H9 (cell line): ENCODE results near the gene SDK1. TPM values are rescaled to one million over a fixed set of nuclear protein-coding genes. Genes with fewer than 3 reads are reported as not detected.
A peak's percentile ranks its signal among the peaks of the same experiment; 100 is the strongest.

Experiments used
- DNase-seq: peaks from one replicate; pipeline ENCODE4 v3.0.0-alpha.2; 2017
- H2AFZ ChIP-seq: one replicate; pipeline ENCODE4 v1.6.1; 2013; ENCODE audit warnings: mild to moderate bottlenecking, low read length, control low read depth, moderate library complexity
- H2AK5ac ChIP-seq: 2 replicates; pipeline ENCODE4 v1.6.1; 2013; ENCODE audit warnings: low read length, control low read depth, mixed read lengths; ENCODE audit not compliant: insufficient read length
- H2BK120ac ChIP-seq: one replicate; pipeline ENCODE4 v1.6.1; 2013; ENCODE audit warnings: low read depth, mild to moderate bottlenecking, low read length, control low read depth, inconsistent platforms; ENCODE audit not compliant: poor library complexity, severe bottlenecking
- H2BK12ac ChIP-seq: 2 replicates; pipeline ENCODE4 v1.6.1; 2013; ENCODE audit warnings: low read length, control low read depth, mixed read lengths, low read depth; ENCODE audit not compliant: insufficient read length
- H2BK15ac ChIP-seq: 2 replicates; pipeline ENCODE4 v1.6.1; 2013; ENCODE audit warnings: low read depth, low read length, control low read depth
- H2BK20ac ChIP-seq: one replicate; pipeline ENCODE4 v1.6.1; 2013; ENCODE audit warnings: low read depth, mild to moderate bottlenecking, low read length, control low read depth, inconsistent platforms; ENCODE audit not compliant: poor library complexity, severe bottlenecking
- H2BK5ac ChIP-seq: 2 replicates; pipeline ENCODE4 v1.6.1; 2013; ENCODE audit warnings: low read length, control low read depth, mixed read lengths; ENCODE audit not compliant: insufficient read length
- H3K14ac ChIP-seq: 2 replicates; pipeline ENCODE4 v1.6.1; 2013; ENCODE audit warnings: low read length, control low read depth; ENCODE audit not compliant: insufficient read depth
- H3K18ac ChIP-seq: 2 replicates; pipeline ENCODE4 v1.6.1; 2013; ENCODE audit warnings: low read depth, mild to moderate bottlenecking, mixed read lengths, low read length, control low read depth; ENCODE audit not compliant: insufficient read length
- H3K23ac ChIP-seq: 2 replicates; pipeline ENCODE4 v1.6.1; 2013; ENCODE audit warnings: low read length, control low read depth, mixed read lengths, low read depth; ENCODE audit not compliant: insufficient read length
- H3K23me2 ChIP-seq: 2 replicates; pipeline ENCODE4 v1.6.1; 2013; ENCODE audit warnings: low read depth, mild to moderate bottlenecking, mixed read lengths, low read length, control low read depth; ENCODE audit not compliant: insufficient read length, poor library complexity, severe bottlenecking
- H3K27ac ChIP-seq: 2 replicates; pipeline ENCODE4 v1.5.1; 2013; ENCODE audit warnings: low read length, control low read depth, mixed read lengths, low read depth; ENCODE audit not compliant: insufficient read length
- H3K27me3 ChIP-seq: 2 replicates; pipeline ENCODE4 v1.6.1; 2013; ENCODE audit warnings: low read length, control low read depth, inconsistent platforms; ENCODE audit not compliant: insufficient read depth
- H3K4ac ChIP-seq: 2 replicates; pipeline ENCODE4 v1.6.1; 2013; ENCODE audit warnings: low read depth, mild to moderate bottlenecking, control low read depth, inconsistent platforms, low read length, moderate library complexity
- H3K4me1 ChIP-seq: 2 replicates; pipeline ENCODE4 v1.6.1; 2013; ENCODE audit warnings: low read length, control low read depth, inconsistent platforms; ENCODE audit not compliant: insufficient read depth
- H3K4me2 ChIP-seq: 2 replicates; pipeline ENCODE4 v1.6.1; 2013; ENCODE audit warnings: low read length, control low read depth, mixed read lengths; ENCODE audit not compliant: insufficient read length, insufficient read depth
- H3K56ac ChIP-seq: 2 replicates; pipeline ENCODE4 v1.6.1; 2013; ENCODE audit warnings: low read depth, mild to moderate bottlenecking, mixed read lengths, low read length, control low read depth; ENCODE audit not compliant: insufficient read length
- H3K79me1 ChIP-seq: 2 replicates; pipeline ENCODE4 v1.6.1; 2013; ENCODE audit warnings: low read depth, mild to moderate bottlenecking, moderate library complexity, low read length, control low read depth, inconsistent platforms; ENCODE audit not compliant: insufficient read depth, poor library complexity, severe bottlenecking
- H3K79me2 ChIP-seq: 2 replicates; pipeline ENCODE4 v1.6.1; 2013; ENCODE audit warnings: low read length, control low read depth, inconsistent platforms; ENCODE audit not compliant: insufficient read depth
- H3K9ac ChIP-seq: 2 replicates; pipeline ENCODE4 v1.6.1; 2013; ENCODE audit warnings: low read length, control low read depth, mixed read lengths; ENCODE audit not compliant: insufficient read length; ENCODE audit errors: extremely low read depth
- H3K9me3 ChIP-seq: one replicate; pipeline ENCODE4 v1.6.1; 2013; ENCODE audit warnings: low read depth, low read length, inconsistent platforms; ENCODE audit not compliant: control insufficient read depth
- H3T11ph ChIP-seq: one replicate; pipeline ENCODE4 v1.6.1; 2013; ENCODE audit warnings: mild to moderate bottlenecking, low read length, control low read depth, inconsistent platforms
- H4K20me1 ChIP-seq: one replicate; pipeline ENCODE4 v1.6.1; 2013; ENCODE audit not compliant: control insufficient read depth, insufficient read length, insufficient read depth
- H4K5ac ChIP-seq: 2 replicates; pipeline ENCODE4 v1.6.1; 2013; ENCODE audit warnings: low read depth, mild to moderate bottlenecking, mixed read lengths, low read length, control low read depth; ENCODE audit not compliant: insufficient read length
- H4K8ac ChIP-seq: replicated peaks from 2 replicates; pipeline ENCODE4 v1.6.1; 2013; ENCODE audit warnings: low read length, control low read depth, mixed read lengths, low read depth; ENCODE audit not compliant: insufficient read length
- H4K91ac ChIP-seq: 2 replicates; pipeline ENCODE4 v1.6.1; 2013; ENCODE audit warnings: low read depth, mild to moderate bottlenecking, moderate library complexity, mixed read lengths, low read length, control low read depth; ENCODE audit not compliant: insufficient read length
- H3K27ac Mint-ChIP-seq, 3 experiments: 2 replicates in 2 of 3; 3 replicates in 1 of 3; pipeline ENCODE4 v1.8.0; 2020 to 2021; ENCODE audit warnings: mixed read lengths in 3 of 3, mild to moderate bottlenecking in 1 of 3, moderate library complexity in 1 of 3
- H3K27me3 Mint-ChIP-seq: 2 replicates; pipeline ENCODE4 v1.8.0; 2021; ENCODE audit warnings: low read depth, mild to moderate bottlenecking, moderate library complexity, mixed read lengths
- H3K36me3 Mint-ChIP-seq, 3 experiments: 2 replicates in 2 of 3; 3 replicates in 1 of 3; pipeline ENCODE4 v1.8.0; 2020 to 2021; ENCODE audit warnings: low read depth in 3 of 3, mixed read lengths in 3 of 3; ENCODE audit not compliant: insufficient read depth in 1 of 3
- H3K4me1 Mint-ChIP-seq, 2 experiments: 2 replicates each; pipeline ENCODE4 v1.8.0; 2020; ENCODE audit warnings: mixed read lengths in 2 of 2
- H3K4me3 Mint-ChIP-seq, 2 experiments: 2 replicates in 1 of 2; 3 replicates in 1 of 2; pipeline ENCODE4 v1.8.0; 2020 to 2021; ENCODE audit warnings: mild to moderate bottlenecking in 2 of 2, mixed read lengths in 2 of 2, moderate library complexity in 1 of 2
- H3K9me3 Mint-ChIP-seq, 2 experiments: 2 replicates in 1 of 2; 3 replicates in 1 of 2; pipeline ENCODE4 v1.8.0; 2020; ENCODE audit warnings: mild to moderate bottlenecking in 2 of 2, mixed read lengths in 2 of 2, moderate library complexity in 1 of 2
- WGBS: extraction: QIAGEN DNeasy Blood & Tissue Kit; methylation state at CpG from one replicate; pipeline ENCODE4 v1.1.7; 2013; ENCODE audit warnings: missing lambda C conversion rate, low lambda C conversion rate, mixed read lengths; ENCODE audit not compliant: insufficient read length; ENCODE audit errors: extremely low coverage; 5-methylcytosine and 5-hydroxymethylcytosine counted together
- total RNA-seq: library from RNA; stranded (reverse); gene quantifications from 2 replicates; pipeline ENCODE4 v1.2.1, GENCODE V29; 2021
- TF ChIP-seq, protein P1 (sequence below): fragments of 200-600 bp; sonication (generic); conservative IDR thresholded peaks from 3 replicates; pipeline ENCODE4 v1.8.0; 2021; ENCODE audit warnings: antibody characterized with exemption, mild to moderate bottlenecking

SDK1 gene
- total RNA-seq, 1 experiment from 2014 or later = 8.7 TPM

DNA sequence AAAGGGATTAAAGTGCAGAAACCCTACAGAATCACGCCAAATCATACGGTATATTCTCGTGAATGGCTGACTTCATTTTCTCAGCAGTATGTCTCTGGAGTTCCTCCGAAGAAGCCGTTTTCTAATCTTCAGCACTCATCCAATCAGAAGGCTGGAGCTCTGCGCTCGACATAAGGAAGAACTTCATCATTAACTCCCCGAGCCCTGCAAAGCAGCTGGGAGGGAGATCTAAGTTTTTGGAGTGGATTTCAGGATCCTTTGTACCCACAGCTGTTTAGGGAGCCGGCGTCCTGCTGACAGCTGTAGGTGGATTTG is 40.7 kb upstream of the SDK1 start:
- Histone ChIP-seq H2BK20ac (no peak overlapping the region), H3K23ac (no peak overlapping the region), H2BK5ac (no peak overlapping the region), H3K18ac (no peak overlapping the region), H2AFZ (peak overlapping the region; percentile 18), H3K4me1 (peaks cover 2% of the 10 kb centered on the region; the same call in 1 of the 2 replicates), H2BK120ac (no peak overlapping the region), H4K20me1 (no peaks in the 10 kb centered on the region), H2AK5ac (no peak overlapping the region), H4K91ac (no peak overlapping the region), H3K27ac (no peak overlapping the region), H3K79me2 (no peaks in the 10 kb centered on the region), H4K5ac (no peak overlapping the region), H3K9ac (no peak overlapping the region), H3K9me3 (no peaks in the 10 kb centered on the region), H3K27me3 (no peaks in the 10 kb centered on the region), H3K56ac (no peak overlapping the region), H3T11ph (no peak overlapping the region), H4K8ac (no peak overlapping the region), H3K4ac (no peak overlapping the region), H2BK15ac (no peak overlapping the region), H3K4me2 (no peak overlapping the region), H2BK12ac (no peak overlapping the region), H3K23me2 (no peaks in the 10 kb centered on the region), H3K14ac (no peak overlapping the region), H3K79me1 (no peaks in the 10 kb centered on the region)
- H3K27ac Mint-ChIP-seq = no peak overlapping the region
- no peak for DNase-seq
- H3K36me3 Mint-ChIP-seq = no peaks in the 10 kb centered on the region; a peak in 2 of 7 replicates
- H3K4me1 Mint-ChIP-seq = peaks cover 43 to 51% of the 10 kb centered on the region in 2 experiments
- TF ChIP-seq, protein P1, sequence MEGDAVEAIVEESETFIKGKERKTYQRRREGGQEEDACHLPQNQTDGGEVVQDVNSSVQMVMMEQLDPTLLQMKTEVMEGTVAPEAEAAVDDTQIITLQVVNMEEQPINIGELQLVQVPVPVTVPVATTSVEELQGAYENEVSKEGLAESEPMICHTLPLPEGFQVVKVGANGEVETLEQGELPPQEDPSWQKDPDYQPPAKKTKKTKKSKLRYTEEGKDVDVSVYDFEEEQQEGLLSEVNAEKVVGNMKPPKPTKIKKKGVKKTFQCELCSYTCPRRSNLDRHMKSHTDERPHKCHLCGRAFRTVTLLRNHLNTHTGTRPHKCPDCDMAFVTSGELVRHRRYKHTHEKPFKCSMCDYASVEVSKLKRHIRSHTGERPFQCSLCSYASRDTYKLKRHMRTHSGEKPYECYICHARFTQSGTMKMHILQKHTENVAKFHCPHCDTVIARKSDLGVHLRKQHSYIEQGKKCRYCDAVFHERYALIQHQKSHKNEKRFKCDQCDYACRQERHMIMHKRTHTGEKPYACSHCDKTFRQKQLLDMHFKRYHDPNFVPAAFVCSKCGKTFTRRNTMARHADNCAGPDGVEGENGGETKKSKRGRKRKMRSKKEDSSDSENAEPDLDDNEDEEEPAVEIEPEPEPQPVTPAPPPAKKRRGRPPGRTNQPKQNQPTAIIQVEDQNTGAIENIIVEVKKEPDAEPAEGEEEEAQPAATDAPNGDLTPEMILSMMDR = no peak
- H3K27me3 Mint-ChIP-seq = 0 out of 2 replicates have a peak, but pooled peaks cover 2% of the 10 kb centered on the region
- no peak overlapping the region for H3K4me3 Mint-ChIP-seq
- no peaks in the 10 kb centered on the region for H3K9me3 Mint-ChIP-seq
- no CpG with 5 or more reads among the region's 10 CpGs for WGBS
